Left lung (tissue), 10 donors: ENCODE data around the gene HLA-DQA2. TPM values are rescaled to one million over a fixed set of nuclear protein-coding genes. Genes with fewer than 3 reads are reported as not detected.
"Not testable (repeated sequence)": the region's sequence is repeated elsewhere in the genome, so short reads cannot be mapped to it uniquely, and the experiment has no call there.

Source experiments
- ATAC-seq: fragments of 200-7000 bp; cut with Tn5 transposase; one replicate; pipeline ENCODE4 v1.9.1; 2020; ENCODE audit warnings: moderate library complexity
- DNase-seq, 4 donors: peaks; one replicate each; pipeline ENCODE4 v3.0.0-alpha.2; 2013 to 2020
- H3K27ac ChIP-seq, 2 donors: fragments of 200-600 bp; sonication (generic) in 1 of 2; one replicate each; pipeline versions ENCODE4 v1.5.0 to v1.8.0; 2020 to 2021
- H3K27me3 ChIP-seq, 2 donors: fragments of 200-600 bp; sonication (generic) in 1 of 2; one replicate each; pipeline versions ENCODE4 v1.5.0 to v1.8.0; 2020 to 2021
- H3K36me3 ChIP-seq, 2 donors: fragments of 200-600 bp; sonication (generic) in 1 of 2; one replicate each; pipeline versions ENCODE4 v1.5.0 to v1.8.0; 2020 to 2021
- H3K4me1 ChIP-seq, 2 donors: fragments of 200-600 bp; one replicate each; pipeline ENCODE4 v1.8.0; 2021
- H3K4me3 ChIP-seq, 2 donors: fragments of 200-600 bp; sonication (generic) in 1 of 2; one replicate each; pipeline versions ENCODE4 v1.5.0 to v1.8.0; 2020 to 2021; ENCODE audit warnings: mild to moderate bottlenecking in 1 of 2
- H3K9me3 ChIP-seq, 2 donors: fragments of 200-600 bp; sonication (generic) in 1 of 2; one replicate each; pipeline versions ENCODE4 v1.5.0 to v1.8.0; 2020 to 2021
- intact Hi-C, 2 donors: fragments of 100-400 bp; cut with DNase I; formaldehyde crosslinking; loops; one replicate each; pipeline versions ENCODE4 v1.11.2 to v1.14.2; 2022
- polyA plus RNA-seq, 6 donors: library from polyadenylated mRNA; unstranded; fragments of 120-200 nt; gene quantifications; one replicate each; pipeline ENCODE4 v1.2.1, GENCODE V29; 2013; ENCODE audit not compliant: insufficient read length in 6 of 6
- total RNA-seq, 2 donors: library from RNA; stranded (reverse); fragmentation: NEBNext Ultra II Directional; extraction: Animal tissue kit (Norgen Biotek cat#: 25700); gene quantifications; one replicate each; pipeline ENCODE4 v1.2.1, GENCODE V29; 2021
- TF ChIP-seq, protein P1 (sequence below), 2 donors: fragments of 200-600 bp; sonication (generic) in 1 of 2; IDR thresholded peaks; one replicate each; pipeline versions ENCODE4 v1.5.0 to v1.8.0; 2021; ENCODE audit warnings: antibody characterized with exemption in 2 of 2
- donor health status: DM: no; HTN: yes; CAD: no.
- donor health status: DM: no; HTN: no; CAD: no.

HLA-DQA2 gene
- total and polyA plus RNA-seq, 8 donors, result 0.37 to 7.0 (median 1.4) TPM

DNA sequence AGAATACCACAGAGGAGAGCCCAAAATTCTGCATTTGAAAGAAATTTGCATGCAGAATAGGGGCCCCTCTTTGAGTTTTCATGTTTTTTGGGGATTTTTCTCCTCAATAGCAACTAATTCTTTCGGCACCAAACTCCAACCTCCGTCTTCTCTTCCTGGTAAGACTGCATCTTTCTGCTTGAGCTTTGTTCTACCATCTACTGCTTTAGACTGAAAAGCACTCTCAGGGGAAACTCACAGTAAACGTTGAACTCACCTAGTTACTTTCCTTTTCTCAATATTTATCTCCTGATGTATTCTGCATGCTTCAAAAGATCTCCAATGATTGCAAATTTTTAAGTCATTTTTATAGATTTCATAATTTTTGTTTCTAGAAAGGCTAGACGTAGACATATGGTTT lies 37.8 kb upstream of the HLA-DQA2 start:
- TF ChIP-seq, protein P1, sequence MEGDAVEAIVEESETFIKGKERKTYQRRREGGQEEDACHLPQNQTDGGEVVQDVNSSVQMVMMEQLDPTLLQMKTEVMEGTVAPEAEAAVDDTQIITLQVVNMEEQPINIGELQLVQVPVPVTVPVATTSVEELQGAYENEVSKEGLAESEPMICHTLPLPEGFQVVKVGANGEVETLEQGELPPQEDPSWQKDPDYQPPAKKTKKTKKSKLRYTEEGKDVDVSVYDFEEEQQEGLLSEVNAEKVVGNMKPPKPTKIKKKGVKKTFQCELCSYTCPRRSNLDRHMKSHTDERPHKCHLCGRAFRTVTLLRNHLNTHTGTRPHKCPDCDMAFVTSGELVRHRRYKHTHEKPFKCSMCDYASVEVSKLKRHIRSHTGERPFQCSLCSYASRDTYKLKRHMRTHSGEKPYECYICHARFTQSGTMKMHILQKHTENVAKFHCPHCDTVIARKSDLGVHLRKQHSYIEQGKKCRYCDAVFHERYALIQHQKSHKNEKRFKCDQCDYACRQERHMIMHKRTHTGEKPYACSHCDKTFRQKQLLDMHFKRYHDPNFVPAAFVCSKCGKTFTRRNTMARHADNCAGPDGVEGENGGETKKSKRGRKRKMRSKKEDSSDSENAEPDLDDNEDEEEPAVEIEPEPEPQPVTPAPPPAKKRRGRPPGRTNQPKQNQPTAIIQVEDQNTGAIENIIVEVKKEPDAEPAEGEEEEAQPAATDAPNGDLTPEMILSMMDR (IDR thresholded peaks at IDR 0.05), result no peak
- ATAC-seq, result no peak

GRCh38 chr6:32705164-32705563 lies 36.0 kb upstream of the HLA-DQA2 start:
- intact Hi-C loops, H3K36me3 ChIP-seq, ATAC-seq, H3K27ac ChIP-seq, DNase-seq, H3K27me3 ChIP-seq, H3K9me3 ChIP-seq, H3K4me3 ChIP-seq, H3K4me1 ChIP-seq: not testable (repeated sequence)

More for the DNA sequence above, 37.8 kb upstream of the HLA-DQA2 start:
- Histone ChIP-seq H3K27ac (no peak overlapping the region), H3K27me3 (no peaks in the 10 kb centered on the region), H3K36me3 (no peaks in the 10 kb centered on the region), H3K9me3 (no peaks in the 10 kb centered on the region), H3K4me1 (peaks cover 0 to 6% of the 10 kb centered on the region in 2 donors), H3K4me3 (no peak overlapping the region)
- intact Hi-C loops, result loop anchor here in 1 of 2 donors (5.0 kb wide), 1 partner anchor 271 kb away; no protein-coding TSS in a partner anchor
- DNase-seq, result no peak

DNA sequence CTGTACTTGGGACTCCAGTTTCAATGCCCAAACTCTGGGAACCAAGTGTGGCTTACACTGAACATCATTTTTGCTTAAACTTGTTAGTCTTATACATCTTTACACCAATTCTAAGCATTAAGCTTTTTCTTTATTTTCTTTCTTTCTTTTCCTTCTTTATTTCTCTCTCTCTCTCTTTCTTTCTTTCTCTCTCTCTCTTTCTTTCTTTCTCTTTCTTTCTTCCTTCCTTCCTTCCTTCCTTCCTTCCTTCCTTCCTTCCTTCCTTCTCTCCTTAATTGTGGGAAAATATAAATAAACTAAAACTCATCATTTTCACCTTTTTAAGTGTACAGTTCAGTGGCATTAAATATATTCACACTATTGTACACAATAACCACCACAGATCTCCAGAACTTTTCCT lies 31.6 kb upstream of the HLA-DQA2 start:
- no peaks in the 10 kb centered on the region for H3K9me3 ChIP-seq
- no peak for ATAC-seq
- DNase-seq, result no peak
- no peak overlapping the region for H3K4me3 ChIP-seq
- no peaks in the 10 kb centered on the region for H3K27me3 ChIP-seq
- TF ChIP-seq, protein P1 (IDR thresholded peaks at IDR 0.05), result no peak
- no peak overlapping the region for H3K27ac ChIP-seq
- H3K4me1 ChIP-seq, result no peaks in the 10 kb centered on the region
- intact Hi-C loops, result no loop called here
- no peaks in the 10 kb centered on the region for H3K36me3 ChIP-seq

- TF ChIP-seq, protein P1 (IDR thresholded peaks at IDR 0.05), result no peak
- intact Hi-C loops, result no loop called here
- no peak for ATAC-seq
These were observed 27.9 kb upstream of the HLA-DQA2 start for GRCh38 chr6:32713241-32713640.

DNA sequence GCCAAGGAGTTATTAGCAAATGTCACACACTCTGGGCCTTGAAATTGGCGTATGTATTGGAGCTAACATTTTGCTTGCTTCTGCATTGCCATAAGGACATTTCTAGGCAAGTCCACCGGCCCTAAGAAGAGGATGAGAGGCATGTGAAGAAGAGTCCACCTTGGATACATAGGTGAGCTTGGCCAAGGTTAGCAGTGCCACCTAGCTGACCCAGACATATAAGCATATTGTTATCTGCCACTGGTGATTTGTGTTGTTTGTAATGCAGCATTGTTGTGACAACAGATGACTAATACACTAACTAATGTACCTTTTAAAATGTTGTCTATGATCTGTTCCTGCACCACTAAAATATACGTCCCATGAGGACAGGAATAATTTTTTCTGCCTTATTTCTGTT lies 24.8 kb upstream of the HLA-DQA2 start:
- ATAC-seq, result no peak

More at GRCh38 chr6:32713241-32713640, 27.9 kb upstream of the HLA-DQA2 start:
- Histone ChIP-seq H3K4me3 (no peak overlapping the region), H3K36me3 (no peaks in the 10 kb centered on the region), H3K27ac (no peak overlapping the region), H3K9me3 (no peaks in the 10 kb centered on the region), H3K27me3 (no peaks in the 10 kb centered on the region), H3K4me1 (no peaks in the 10 kb centered on the region)
- DNase-seq, result no peak

More for the DNA sequence above, 24.8 kb upstream of the HLA-DQA2 start:
- H3K27me3 ChIP-seq, result no peaks in the 10 kb centered on the region
- intact Hi-C loops, result no loop called here
- H3K4me3 ChIP-seq, result no peak overlapping the region
- no peak for DNase-seq
- TF ChIP-seq, protein P1 (IDR thresholded peaks at IDR 0.05), result no peak
- H3K36me3 ChIP-seq, result no peaks in the 10 kb centered on the region
- no peak overlapping the region for H3K27ac ChIP-seq
- no peaks in the 10 kb centered on the region for H3K9me3 ChIP-seq
- H3K4me1 ChIP-seq, result no peaks in the 10 kb centered on the region
